Kidney epithelial cell (primary cell): ENCODE data around the gene RNF208. TPM values are rescaled to one million over a fixed set of nuclear protein-coding genes. Genes with fewer than 3 reads are reported as not detected.

Experiments
- DNase-seq: peaks from one replicate; pipeline ENCODE4 v3.0.0-alpha.2; 2010; ENCODE audit warnings: low read depth
- H3K27me3 ChIP-seq: 2 replicates; pipeline ENCODE4 v1.6.0; 2011; ENCODE audit warnings: low read length; ENCODE audit not compliant: control insufficient read depth, insufficient read depth
- H3K36me3 ChIP-seq: 2 replicates; pipeline ENCODE4 v1.5.1; 2011; ENCODE audit warnings: low read length; ENCODE audit not compliant: control insufficient read depth, insufficient read depth
- H3K4me3 ChIP-seq: 2 replicates; pipeline ENCODE4 v1.5.1; 2011; ENCODE audit warnings: low read depth, mild to moderate bottlenecking, control low read depth, low read length
- CTCF ChIP-seq: IDR thresholded peaks from 2 replicates; pipeline ENCODE4 v1.5.1; 2011; ENCODE audit warnings: mild to moderate bottlenecking, moderate library complexity, low read length, control low read depth, inconsistent platforms; ENCODE audit not compliant: insufficient read depth, poor library complexity, severe bottlenecking
- total RNA-seq: library from RNA; depleted of rRNA; stranded (reverse); fragments of >200 nt; gene quantifications from 2 replicates; pipeline ENCODE4 v1.2.3, GENCODE V29; 2015

RNF208 gene
- total RNA-seq, 1 donor from 2014 or later = 4.2 TPM

GRCh38 chr9:137250329-137251193 lies 28.5 kb upstream of the RNF208 start:
- Histone ChIP-seq H3K27me3 (peaks cover 4% of the 10 kb centered on the region), H3K36me3 (no peaks in the 10 kb centered on the region), H3K4me3 (no peak overlapping the region)
- no peak for DNase-seq
- TF ChIP-seq CTCF = no peak

- no peak for TF ChIP-seq CTCF
- Histone ChIP-seq H3K27me3 (peaks cover 4% of the 10 kb centered on the region), H3K36me3 (peaks cover 5% of the 10 kb centered on the region), H3K4me3 (no peak overlapping the region)
- no peak for DNase-seq
Measured at GRCh38 chr9:137247916-137248175, 25.8 kb upstream of the RNF208 start.

GRCh38 chr9:137247135-137247915 lies 25.3 kb upstream of the RNF208 start:
- Histone ChIP-seq H3K36me3 (peaks cover 6% of the 10 kb centered on the region), H3K4me3 (no peak overlapping the region), H3K27me3 (peaks cover 4% of the 10 kb centered on the region)
- DNase-seq = no peak
- no peak for TF ChIP-seq CTCF

GRCh38 chr9:137245450-137246421 lies 23.7 kb upstream of the RNF208 start:
- peaks cover 4% of the 10 kb centered on the region for H3K27me3 ChIP-seq
- no peak overlapping the region for H3K4me3 ChIP-seq
- DNase-seq = no peak
- no peak for TF ChIP-seq CTCF
- peaks cover 10% of the 10 kb centered on the region for H3K36me3 ChIP-seq

- Histone ChIP-seq H3K36me3 (peaks cover 10% of the 10 kb centered on the region), H3K4me3 (no peak overlapping the region), H3K27me3 (peaks cover 4% of the 10 kb centered on the region)
- DNase-seq = no peak
- peak; percentile 22 for TF ChIP-seq CTCF
Measured at GRCh38 chr9:137244486-137245449, 22.7 kb upstream of the RNF208 start.
